OCI-LY1 (cell line): ENCODE data around the gene YAP1.

Experiments
- EZH2 ChIP-seq: fragments of 200-600 bp; sonication (generic), shearing (Covaris generic); IDR thresholded peaks from 2 replicates; pipeline ENCODE4 v1.8.0; 2017; ENCODE audit warnings: borderline replicate concordance, mixed run types, mild to moderate bottlenecking, antibody characterized with exemption, low read length, moderate library complexity, mixed read lengths
- TF ChIP-seq, protein P1 (sequence below): fragments of 200-600 bp; sonication (generic), shearing (Covaris generic); IDR thresholded peaks from 2 replicates; pipeline ENCODE4 v1.5.1; 2017; ENCODE audit warnings: mild to moderate bottlenecking, antibody characterized with exemption, low read length, moderate library complexity, mixed read lengths

DNA sequence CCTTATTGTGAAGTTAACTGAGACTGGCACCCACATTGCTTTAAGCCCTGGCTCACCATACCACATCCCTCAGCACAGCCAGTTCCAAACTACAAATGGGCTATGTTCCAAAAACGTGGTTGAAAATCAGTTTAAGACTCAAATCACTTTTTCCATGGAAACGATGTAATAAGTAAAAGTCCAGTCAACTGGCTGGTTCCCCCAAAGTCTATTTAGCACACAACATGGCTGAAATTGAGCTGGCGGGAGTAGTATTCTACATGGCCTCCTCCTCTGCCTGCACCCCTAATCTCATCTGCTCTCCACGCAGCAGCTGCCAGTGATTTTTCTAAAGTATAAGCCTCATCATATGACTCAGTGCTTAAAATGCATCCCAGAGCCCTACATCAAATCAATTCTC, 166.1 kb downstream of the YAP1 start:
- TF ChIP-seq, protein P1, sequence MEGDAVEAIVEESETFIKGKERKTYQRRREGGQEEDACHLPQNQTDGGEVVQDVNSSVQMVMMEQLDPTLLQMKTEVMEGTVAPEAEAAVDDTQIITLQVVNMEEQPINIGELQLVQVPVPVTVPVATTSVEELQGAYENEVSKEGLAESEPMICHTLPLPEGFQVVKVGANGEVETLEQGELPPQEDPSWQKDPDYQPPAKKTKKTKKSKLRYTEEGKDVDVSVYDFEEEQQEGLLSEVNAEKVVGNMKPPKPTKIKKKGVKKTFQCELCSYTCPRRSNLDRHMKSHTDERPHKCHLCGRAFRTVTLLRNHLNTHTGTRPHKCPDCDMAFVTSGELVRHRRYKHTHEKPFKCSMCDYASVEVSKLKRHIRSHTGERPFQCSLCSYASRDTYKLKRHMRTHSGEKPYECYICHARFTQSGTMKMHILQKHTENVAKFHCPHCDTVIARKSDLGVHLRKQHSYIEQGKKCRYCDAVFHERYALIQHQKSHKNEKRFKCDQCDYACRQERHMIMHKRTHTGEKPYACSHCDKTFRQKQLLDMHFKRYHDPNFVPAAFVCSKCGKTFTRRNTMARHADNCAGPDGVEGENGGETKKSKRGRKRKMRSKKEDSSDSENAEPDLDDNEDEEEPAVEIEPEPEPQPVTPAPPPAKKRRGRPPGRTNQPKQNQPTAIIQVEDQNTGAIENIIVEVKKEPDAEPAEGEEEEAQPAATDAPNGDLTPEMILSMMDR = no peak
- TF ChIP-seq EZH2 = no peak
